Activated T-helper 17 cell treated with anti-CD3 and anti-CD28 coated beads, Interleukin-2, amount 50 U/mL, for 72 hours (primary cell): ENCODE measurements around the gene HELZ. TPM values are rescaled to one million over a fixed set of nuclear protein-coding genes. Genes with fewer than 3 reads are reported as not detected.

ENCODE experiments used
- ATAC-seq: fragments of 150-1000 bp; cut with Tn5 transposase; replicated peaks from 2 replicates; pipeline ENCODE4 v1.10.0; 2021; ENCODE audit warnings: mild to moderate bottlenecking, moderate library complexity
- H3K27ac Mint-ChIP-seq: one replicate; pipeline ENCODE4 v1.8.0; 2022; ENCODE audit warnings: mixed read lengths
- H3K27me3 Mint-ChIP-seq: one replicate; pipeline ENCODE4 v1.8.0; 2022; ENCODE audit warnings: mixed read lengths
- H3K36me3 Mint-ChIP-seq: one replicate; pipeline ENCODE4 v1.8.0; 2022; ENCODE audit warnings: low read depth, mild to moderate bottlenecking, mixed read lengths
- H3K4me1 Mint-ChIP-seq: one replicate; pipeline ENCODE4 v1.8.0; 2022; ENCODE audit warnings: mixed read lengths
- H3K4me3 Mint-ChIP-seq: one replicate; pipeline ENCODE4 v1.8.0; 2022; ENCODE audit warnings: mild to moderate bottlenecking, mixed read lengths
- H3K9me3 Mint-ChIP-seq: one replicate; pipeline ENCODE4 v1.8.0; 2022; ENCODE audit warnings: mixed read lengths
- total RNA-seq, 2 donors: library from RNA; stranded (reverse); gene quantifications; one replicate each; pipeline ENCODE4 v1.2.3, GENCODE V29; 2022

Gene HELZ
- total RNA-seq, 2 donors from 2014 or later, result 81.9 to 117 TPM

GRCh38 chr17:67022451-67022810 is 222.6 kb downstream of the HELZ start:
- Mint-ChIP-seq H3K27me3 (no peaks in the 10 kb centered on the region), H3K36me3 (no peaks in the 10 kb centered on the region), H3K4me3 (no peak overlapping the region), H3K9me3 (no peaks in the 10 kb centered on the region), H3K27ac (no peak overlapping the region), H3K4me1 (no peaks in the 10 kb centered on the region)
- no peak for ATAC-seq

DNA sequence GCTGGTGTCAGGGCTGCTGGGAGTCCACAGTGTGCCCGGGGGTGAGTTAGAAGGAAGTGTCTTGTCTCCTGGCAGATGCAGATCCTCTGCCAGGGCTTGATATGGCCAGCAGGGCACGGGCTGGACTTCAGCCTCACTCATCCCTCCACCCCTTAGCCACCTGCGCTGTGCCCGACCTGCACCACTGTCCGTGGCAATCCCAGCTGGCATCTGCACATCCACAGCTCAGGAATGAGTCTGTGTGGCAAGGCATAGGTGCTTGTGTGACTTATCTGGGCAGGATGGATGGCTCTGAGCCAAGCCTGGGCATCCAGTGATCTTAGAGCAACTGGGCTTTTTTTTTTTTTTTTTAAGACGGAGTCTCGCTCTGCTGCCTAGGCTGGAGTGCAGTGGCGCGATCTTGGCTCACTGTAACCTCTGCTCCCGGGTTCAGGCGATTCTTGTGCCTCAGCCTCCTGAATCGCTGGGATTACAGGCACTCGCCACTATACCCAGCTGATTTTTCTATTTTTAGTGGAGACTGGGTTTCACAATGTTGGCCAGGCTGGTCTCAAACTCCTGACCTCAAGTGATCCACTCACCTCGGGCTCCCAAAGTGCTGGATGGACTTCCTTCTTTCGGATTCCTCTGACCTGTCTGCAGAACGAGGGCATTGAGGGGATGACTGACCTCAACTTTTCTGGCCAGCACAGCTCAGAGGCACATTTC is 223.1 kb downstream of the HELZ start:
- no peaks in the 10 kb centered on the region for H3K4me1 Mint-ChIP-seq
- H3K27ac Mint-ChIP-seq, result no peak overlapping the region
- no peaks in the 10 kb centered on the region for H3K36me3 Mint-ChIP-seq
- no peak for ATAC-seq
- no peaks in the 10 kb centered on the region for H3K9me3 Mint-ChIP-seq
- H3K27me3 Mint-ChIP-seq, result no peaks in the 10 kb centered on the region
- no peak overlapping the region for H3K4me3 Mint-ChIP-seq

DNA sequence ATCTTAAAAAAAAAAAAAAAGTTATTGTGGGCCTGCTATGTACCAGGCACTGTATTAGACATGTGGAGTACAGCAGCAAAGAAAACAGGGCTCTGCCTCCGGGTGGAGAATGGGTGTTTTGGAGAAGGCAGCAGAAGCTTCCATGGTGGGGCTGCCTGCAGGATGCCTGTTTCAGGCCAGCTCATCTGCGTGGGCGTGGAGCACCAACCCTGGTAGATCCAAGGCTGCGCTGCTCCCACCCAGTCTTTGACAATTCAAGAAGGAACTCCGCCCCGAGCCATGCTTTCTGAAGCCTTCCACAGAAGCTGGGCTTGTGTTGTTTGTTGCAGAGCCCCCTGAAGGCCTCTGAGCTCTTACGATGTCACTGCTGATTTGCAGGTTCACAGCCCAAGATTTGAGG is 223.8 kb downstream of the HELZ start:
- H3K27ac Mint-ChIP-seq, result no peak overlapping the region
- no peaks in the 10 kb centered on the region for H3K4me1 Mint-ChIP-seq
- H3K36me3 Mint-ChIP-seq, result no peaks in the 10 kb centered on the region
- no peaks in the 10 kb centered on the region for H3K27me3 Mint-ChIP-seq
- H3K9me3 Mint-ChIP-seq, result no peaks in the 10 kb centered on the region
- H3K4me3 Mint-ChIP-seq, result no peak overlapping the region
- ATAC-seq, result no peak

Other genes with a start within 250 kb of the HELZ start
- not detected for gene CACNG1, start 200.6 kb downstream of the HELZ start, total RNA-seq
- gene PSMD12, start 121.4 kb upstream of the HELZ start, total RNA-seq, result 100 to 1,000 TPM in 1 of 2 donors, 10 to 100 TPM in 1; 83.0 to 112 TPM
- gene PITPNC1, start 132.1 kb upstream of the HELZ start, total RNA-seq, result 10 to 100 TPM; 43.0 to 45.4 TPM